Breast epithelium (tissue), 3 donors: Measurements from ENCODE around the gene KCNJ4.
"Not testable (repeated sequence)": the region's sequence is repeated elsewhere in the genome, so short reads cannot be mapped to it uniquely, and the experiment has no call there.

ENCODE experiments used
- POLR2A ChIP-seq: fragments of 450-650 bp; IDR thresholded peaks from one replicate; pipeline ENCODE4 v1.6.1; 2016; ENCODE audit warnings: antibody characterized with exemption, mild to moderate bottlenecking, moderate library complexity
- TF ChIP-seq, protein P1 (sequence below), 3 donors: fragments of 450-650 bp; IDR thresholded peaks; one replicate each; pipeline ENCODE4 v1.5.1; 2016 to 2017; ENCODE audit warnings: antibody characterized with exemption in 3 of 3, mild to moderate bottlenecking in 3 of 3, moderate library complexity in 3 of 3

DNA sequence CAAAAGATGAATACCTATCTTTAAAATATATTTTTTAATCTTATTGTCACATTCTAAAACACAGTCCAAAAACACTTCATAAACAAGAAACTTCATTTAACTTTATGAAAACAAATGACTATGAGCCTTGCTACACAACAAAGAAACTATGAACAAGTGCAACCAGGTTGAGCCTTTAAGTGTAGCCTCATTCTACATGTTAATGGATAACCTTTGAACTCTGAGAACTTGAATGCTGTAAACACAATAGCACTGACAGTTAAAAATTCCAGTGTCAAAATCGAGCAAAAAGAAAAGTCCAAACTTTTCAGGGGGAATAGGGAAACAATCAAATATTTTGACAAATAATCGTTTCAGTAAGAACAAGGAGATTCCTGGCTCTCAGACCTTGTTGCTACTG lies 54.7 kb downstream of the KCNJ4 start:
- TF ChIP-seq, protein P1, sequence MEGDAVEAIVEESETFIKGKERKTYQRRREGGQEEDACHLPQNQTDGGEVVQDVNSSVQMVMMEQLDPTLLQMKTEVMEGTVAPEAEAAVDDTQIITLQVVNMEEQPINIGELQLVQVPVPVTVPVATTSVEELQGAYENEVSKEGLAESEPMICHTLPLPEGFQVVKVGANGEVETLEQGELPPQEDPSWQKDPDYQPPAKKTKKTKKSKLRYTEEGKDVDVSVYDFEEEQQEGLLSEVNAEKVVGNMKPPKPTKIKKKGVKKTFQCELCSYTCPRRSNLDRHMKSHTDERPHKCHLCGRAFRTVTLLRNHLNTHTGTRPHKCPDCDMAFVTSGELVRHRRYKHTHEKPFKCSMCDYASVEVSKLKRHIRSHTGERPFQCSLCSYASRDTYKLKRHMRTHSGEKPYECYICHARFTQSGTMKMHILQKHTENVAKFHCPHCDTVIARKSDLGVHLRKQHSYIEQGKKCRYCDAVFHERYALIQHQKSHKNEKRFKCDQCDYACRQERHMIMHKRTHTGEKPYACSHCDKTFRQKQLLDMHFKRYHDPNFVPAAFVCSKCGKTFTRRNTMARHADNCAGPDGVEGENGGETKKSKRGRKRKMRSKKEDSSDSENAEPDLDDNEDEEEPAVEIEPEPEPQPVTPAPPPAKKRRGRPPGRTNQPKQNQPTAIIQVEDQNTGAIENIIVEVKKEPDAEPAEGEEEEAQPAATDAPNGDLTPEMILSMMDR (IDR thresholded peaks at IDR 0.05), result not testable (repeated sequence)
- not testable (repeated sequence) for TF ChIP-seq POLR2A
